ENCODE measurements around the gene SMAP2.
A peak's percentile ranks its signal among the peaks of the same experiment; 100 is the strongest.

The SMAP2 gene

DNA sequence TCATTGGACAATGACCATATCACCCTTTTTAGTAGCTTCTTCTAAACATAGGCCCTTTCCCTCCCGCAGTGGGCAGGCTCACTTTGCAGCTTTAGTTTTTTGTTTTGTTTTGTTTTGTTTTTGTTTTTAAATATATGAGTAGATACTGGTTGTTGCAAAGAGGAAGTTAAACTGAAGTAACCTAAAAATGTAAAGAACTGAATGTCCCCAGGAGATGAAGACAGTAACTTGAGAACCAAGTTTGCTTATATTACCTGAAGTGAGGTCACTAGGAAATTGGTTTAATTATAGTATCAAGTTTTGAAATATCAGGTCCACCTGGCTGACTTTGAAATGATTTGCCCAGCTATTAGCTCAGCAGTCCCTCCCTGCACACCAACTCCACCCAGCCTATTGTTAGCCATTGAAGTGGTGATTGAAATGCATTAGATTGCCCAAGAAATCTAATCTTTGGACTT lies 18.2 kb downstream of the SMAP2 start:
- DNase-seq = no peak

DNA sequence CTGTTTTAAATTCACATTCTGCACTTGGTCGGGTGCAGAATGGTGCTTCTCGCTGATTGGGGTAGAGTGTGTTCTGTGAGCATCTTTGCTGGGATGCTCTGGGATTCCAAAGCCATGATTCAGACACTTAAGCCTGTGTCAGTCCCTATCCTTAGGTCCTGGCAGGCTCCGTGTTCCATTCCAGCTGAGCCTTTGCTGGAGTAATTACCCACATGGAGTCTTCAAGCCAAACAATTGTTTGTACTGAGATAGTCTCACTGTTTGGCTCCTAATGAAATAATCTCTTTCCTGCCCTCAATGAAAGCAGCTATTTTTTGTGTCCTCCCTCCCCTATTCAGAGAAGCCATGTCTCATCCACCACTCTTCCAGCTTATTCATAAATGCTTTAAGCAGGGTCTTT lies 18.7 kb downstream of the SMAP2 start:
- peak; percentile 91 for DNase-seq

DNA sequence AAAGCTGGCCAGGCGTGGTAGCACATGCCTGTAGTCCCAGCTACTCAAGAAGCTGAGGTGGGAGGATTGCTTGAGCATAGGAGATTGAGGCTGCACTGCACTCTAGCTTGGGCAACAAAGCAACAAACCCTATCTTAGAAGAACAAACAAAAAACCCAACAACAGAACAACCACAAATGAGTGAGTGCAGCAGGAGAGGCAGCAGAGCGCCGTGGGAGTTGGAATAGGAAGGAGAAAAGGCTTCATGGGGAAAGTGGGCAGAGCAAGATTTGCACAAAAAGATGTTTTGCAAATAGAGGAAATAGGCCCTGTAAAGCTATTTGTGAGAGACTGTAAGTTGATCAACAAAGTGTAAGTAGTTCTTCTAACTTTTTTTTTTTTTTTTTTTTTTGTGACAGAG lies 19.6 kb downstream of the SMAP2 start:
- no peak for DNase-seq

DNA sequence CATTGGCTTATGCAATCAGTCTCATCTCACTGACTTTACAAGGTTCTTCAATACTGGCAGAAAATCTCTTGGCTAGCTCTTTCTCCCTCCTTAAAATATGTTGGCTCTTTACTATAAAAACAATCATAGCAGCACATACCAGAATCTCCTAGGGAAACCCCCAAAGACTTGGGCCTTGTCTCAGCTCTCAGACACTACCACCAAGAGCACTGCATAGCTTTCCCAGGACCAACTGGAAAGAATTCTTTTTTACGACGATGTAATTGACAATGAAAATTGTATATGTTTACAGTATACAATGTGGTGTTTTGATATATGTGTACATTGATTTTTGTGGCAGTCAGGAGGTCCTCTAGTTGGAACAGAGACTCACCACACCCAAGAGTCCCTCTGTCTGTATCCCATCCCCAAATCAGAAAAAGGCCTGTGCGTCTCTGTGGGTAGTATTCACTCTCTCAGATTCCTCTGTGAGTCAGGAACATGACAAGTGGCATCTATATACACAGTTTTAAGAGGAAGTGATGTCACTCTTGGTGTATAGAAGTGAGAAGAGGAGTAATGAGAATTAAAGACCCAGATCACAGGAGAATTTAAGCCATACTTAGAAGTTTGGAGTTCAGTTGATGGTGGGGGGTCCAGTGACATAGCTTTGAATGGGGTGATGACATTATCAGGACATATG lies 21.1 kb downstream of the SMAP2 start:
- DNase-seq = peak; percentile 61

DNA sequence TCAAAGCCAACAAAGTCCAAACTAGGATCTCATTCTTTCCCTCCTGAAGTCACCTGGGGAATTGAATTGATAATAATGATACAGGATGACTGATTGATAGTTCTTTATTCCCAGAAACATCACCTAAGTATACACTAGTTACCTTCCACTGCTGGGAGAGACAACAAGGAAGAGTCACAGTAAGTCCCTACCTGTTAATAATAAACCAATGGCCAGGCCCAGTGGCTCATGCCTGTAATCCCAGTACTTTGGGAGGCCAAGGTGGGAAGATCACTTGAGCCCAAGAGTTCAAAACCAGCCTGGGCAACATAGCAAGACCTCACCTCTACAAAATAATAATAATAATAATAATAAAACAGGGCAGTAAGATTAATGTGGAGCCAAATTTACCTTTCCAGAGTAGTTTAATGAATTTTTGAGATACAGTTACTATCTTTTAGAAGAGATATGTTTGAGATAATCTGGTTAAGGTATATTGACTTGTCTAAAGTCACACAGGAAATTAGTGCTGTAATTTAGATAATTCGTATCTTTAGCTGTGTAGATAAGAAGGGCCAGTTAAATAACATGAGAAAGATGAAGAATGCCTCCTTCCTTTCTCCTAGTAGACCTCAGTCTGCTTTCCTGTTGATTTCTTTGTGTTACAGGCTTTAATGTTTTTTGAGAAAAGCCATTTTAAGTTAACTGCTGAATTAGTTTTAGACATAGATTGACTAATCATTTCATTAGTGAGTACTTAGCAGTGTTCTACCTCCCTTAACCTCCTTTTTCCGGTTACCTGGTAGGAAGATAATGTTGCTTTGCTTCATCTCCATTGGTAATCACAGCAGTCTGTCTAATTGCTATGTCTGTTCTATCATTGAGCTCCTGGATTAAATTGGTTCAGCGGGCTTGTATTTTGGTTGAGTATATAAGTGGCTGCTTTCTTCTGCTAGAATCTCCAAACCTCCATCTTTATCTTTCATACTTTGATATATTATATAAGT lies 22.0 kb downstream of the SMAP2 start:
- DNase-seq = no peak

DNA sequence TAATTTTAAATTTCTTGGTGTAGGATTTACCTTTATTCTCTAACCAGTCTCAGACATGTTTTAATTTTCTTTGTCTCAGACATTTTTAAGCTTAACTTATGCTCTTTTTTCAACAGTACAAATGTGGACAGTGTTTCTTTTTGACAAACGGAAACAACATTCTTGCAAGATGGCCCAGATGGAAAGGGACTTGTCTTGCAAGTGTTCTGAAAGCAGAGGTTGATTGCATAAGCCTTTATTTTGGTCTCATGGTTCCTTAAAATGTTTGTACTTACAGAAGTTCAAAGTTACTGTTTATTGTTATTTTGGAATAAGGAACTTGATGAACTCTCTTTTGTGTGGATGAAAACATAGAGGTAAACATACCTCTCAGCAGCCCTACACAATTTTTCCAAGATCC lies 22.9 kb downstream of the SMAP2 start:
- no peak for DNase-seq

DNA sequence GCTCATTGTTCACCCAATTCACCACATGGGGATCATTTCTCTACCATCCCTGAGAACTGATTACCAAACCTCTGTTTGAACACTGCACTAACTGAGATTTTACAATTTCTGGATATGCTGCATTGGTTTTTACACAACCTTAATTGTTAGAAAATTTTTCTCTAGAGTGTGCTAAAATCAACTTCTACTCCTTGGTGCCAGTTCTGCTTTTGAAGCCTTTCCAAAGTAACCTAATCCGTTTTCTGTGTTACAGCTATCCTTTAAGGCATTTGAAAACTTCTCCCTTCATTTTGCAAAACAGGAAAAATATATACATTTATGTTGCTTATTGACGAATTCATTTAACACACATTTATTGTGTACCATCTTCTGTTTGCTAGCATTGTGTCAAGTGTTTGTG lies 23.7 kb downstream of the SMAP2 start:
- no peak for DNase-seq

DNA sequence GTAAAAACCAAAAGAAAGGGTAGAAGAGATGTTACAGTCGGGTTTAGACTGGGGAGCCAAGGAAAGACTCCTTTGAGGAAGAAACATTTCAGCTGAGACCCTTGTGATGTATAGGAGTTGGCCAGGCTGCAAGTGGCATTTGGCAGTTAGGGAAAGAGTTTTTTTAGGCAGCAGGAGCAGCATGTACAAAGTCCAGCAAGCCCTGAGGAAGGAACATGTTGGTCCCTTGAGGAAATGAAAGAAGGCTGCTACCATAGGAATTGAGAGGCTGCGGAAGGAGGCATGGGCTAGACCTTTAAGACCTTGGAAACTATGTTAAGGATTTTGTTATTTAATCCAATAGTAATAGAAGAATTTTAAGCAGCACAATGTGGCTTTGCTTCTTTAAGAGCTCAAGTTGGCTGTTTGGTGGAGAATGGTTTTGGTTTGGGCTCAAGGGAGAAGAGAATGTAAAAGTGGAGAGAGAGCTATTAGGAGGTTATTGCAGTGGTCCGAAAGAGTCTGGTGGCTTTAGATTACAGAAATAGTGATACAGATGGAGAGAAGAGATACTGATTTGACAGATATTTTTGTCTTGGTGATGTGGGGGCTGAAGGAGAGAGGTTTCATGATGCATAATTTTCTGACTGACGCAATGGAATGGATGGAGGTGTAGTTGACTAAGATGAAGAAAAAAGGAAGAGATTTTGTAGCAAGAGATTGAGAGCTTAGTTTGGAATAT lies 26.6 kb downstream of the SMAP2 start:
- no peak for DNase-seq

DNA sequence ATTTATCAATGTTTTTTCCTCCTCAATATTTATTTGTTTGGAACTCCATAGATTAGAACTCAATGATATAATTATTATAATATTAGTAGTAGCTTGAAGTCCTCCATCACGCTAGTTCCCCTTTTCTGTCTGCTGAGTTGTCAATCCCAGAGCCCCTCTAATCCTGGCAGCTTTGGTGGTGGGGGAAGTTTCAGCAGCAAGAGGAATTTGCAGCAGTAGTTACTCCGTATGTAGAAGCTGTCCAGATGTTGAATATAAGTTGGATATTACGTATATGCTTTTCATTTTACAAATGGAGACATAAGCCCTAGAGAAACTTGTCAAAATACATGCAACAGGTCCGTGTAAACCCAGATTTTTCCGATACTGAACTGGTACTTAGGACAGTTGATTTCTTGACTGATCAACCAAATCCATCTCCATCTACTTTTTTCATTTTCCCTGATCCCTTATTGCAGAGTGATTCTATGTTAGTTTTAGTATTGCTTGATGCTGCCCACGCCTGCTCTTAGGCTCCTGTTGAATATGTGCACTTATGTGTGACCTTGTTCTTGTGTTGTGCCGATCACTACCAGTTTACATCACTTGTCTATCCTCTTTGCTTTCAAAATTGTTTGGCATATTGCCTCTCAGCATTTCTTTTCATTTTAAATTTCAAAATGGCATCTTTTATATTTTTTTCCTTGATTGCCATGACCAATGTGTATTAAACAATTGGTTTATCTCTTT lies 28.1 kb downstream of the SMAP2 start:
- DNase-seq = no peak

DNA sequence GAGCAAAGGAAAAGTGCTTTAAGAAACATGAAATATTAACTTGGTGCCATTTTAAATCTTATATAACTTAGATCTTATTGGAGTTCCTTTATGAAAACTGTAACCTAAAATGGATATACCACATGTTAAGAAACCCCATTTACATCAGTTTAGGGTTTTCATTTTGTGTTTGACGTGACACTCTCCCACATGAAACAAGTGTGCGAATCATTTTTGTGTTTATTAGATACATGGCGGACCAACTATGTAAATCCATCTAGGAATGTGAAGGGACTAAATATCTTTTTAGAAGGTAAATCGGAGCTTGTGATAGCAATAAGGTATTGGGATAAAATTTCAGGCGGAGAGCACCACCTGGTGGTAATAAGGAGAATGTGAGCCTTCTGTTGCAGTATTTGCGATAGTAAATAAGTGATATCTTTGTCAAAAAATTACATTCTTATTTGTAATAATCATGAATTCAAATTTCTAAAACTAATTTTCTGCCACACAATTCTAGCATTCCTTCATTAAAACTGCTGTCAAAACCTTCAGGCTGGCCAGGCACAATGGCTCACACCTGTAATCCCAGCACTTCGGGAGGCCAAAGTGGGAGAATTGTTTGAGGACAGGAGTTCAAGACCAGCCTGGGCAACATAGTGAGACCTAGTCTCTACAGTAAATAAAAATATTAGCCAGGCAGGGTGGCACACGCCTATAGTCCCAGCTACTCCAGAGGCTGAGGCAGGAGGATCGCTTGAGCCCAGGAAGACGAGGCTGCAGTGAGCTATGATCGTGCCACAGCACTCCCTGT lies 31.3 kb downstream of the SMAP2 start:
- peak; percentile 67 for DNase-seq

DNA sequence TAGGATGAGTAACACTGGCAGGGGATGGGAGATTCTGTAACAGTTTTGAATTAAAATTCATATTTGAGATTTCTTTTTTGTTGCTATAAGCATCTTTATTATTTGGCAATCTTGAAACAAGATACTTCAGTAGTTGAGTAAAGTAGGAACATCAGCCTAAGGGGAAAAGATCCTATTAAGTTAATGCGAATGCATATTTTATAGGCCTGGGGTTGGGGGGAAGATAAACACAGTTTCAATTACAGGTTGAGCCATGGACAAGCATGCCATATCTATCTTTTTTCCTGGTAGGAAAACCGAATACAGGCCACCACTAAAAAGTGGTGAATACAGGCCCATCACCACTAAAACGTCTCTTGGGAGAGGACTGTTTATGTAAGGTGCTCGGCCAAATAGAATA lies 32.3 kb downstream of the SMAP2 start:
- DNase-seq = no peak

DNA sequence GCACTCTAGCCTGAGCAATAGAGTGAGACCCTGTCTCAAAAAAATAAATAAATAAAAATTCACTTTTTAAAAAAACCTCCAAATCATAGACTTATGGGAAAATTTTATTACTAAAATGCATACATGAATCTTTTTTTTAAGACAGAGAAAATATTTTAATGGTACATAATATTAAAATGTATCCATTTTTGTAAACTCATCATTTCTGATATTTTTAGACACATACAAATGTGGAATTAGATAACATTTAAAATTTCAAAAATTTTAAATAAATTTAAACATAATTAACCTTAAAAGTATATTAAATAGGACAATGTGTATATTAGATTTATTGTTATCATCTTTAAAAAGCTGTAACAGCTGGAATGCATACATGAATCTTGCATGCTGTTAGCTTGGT lies 33.9 kb downstream of the SMAP2 start:
- DNase-seq = no peak

DNA sequence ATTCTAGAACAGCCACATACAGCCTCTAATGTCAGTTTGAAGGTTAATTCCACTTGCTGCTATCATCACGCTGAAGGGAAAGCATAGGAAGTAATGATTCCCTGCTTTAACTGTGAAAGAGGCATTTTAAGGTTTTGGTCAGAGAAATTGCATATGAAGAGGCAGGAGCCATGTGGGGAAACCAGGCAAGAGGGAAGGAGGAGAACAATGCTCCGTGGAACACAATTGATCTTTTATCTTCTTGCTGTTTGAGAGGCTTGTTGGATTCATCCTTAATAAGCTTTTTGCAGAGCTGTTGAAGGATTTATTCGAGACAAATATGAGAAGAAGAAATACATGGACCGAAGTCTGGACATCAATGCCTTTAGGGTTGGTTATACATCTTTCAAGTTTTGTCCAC lies 35.9 kb downstream of the SMAP2 start:
- DNase-seq = no peak

DNA sequence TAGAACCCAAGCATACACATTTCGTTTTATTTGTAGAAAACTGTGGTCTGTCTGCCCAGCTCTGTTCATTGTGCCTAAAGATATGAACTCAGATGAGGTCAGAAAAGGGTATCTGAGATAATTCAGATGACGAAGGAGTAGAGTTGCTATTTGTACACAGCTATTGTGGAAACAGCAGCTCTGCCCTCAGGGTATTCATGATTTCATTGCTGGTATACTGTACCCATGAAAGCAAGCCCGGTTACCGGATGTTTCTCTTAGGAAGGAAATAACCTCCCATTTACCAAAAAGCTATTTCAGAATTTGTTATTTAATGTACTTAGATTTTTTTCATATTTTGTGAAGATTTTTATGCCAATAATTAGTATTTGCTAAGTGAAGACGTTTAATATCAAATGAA lies 37.8 kb downstream of the SMAP2 start:
- no peak for DNase-seq

DNA sequence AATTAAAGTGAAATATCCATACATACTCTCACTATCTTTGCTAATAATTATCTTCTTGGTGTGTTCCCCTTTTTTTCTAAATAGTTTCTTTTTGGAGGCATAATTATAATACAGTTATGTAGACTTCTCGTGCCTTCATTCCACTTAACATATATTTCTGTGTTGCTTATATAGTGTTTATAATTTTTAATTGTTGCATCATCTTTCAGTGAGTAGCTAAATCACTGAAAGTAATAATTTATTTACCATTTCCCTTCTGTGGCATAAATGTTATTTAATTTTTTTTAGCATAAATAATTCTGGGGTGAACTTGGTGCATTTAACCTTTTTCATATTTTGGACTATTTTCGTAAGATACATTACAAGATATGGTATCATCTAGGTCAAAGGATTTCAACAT lies 38.3 kb downstream of the SMAP2 start:
- DNase-seq = no peak

DNA sequence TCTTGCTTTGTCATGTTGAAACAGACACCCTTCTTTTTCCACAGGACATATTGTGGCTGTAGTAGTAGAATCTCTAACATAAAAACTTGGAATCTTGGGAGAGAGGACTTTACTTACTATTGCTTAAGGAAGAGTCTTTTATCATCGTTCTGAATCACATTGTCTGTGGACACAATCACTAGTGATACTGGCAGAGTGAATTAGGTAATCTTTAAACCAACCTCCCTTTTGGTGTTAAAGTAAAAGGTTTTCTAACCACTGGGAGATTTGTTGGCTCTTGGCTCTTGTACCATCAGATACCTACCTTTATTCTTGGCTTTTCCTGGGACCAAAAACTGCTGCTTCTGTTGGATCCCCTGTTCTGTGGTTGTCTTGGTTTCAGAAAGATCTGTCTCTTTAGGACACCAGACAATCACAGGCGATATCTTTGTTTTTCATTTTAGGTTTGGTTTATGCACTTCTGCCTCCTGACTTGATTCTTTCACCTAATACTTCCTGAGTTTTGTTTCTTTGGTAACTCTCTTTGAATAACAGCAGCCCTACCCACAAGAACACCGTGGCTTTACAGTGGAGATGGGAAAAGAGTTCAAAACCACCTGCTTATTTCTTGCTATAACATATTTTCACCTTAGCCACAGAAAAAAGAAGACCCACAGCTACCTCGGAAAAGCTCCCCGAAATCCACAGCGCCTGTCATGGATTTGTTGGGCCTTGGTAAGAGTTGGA lies 40.2 kb downstream of the SMAP2 start:
- no peak for DNase-seq

DNA sequence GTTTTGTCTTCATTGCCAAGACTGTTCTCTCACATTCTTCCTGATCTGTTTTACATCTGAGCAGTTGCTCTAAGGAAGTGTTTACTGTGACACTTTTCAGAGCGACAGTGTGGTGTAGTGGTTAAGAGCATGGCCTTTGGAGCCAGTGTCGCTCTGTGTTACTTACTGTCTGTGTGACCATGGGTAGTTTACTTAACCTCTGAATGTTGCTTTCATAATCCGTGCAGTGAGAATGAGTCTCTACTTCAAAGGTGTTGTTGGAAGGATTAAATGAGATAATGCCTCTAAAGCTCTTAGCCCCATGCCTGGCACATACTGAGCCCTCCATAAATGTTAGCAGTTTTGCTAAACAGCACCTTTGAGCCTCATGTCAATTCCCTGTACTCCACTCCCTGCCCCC lies 40.8 kb downstream of the SMAP2 start:
- no peak for DNase-seq

DNA sequence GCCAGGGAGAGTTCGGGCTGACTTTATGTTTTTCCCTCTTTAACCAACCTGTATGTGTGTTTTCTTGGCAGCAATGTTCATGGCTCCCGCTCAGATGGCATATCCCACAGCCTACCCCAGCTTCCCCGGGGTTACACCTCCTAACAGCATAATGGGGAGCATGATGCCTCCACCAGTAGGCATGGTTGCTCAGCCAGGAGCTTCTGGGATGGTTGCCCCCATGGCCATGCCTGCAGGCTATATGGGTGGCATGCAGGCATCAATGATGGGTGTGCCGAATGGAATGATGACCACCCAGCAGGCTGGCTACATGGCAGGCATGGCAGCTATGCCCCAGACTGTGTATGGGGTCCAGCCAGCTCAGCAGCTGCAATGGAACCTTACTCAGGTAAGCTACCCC lies 43.2 kb downstream of the SMAP2 start:
- DNase-seq = no peak

DNA sequence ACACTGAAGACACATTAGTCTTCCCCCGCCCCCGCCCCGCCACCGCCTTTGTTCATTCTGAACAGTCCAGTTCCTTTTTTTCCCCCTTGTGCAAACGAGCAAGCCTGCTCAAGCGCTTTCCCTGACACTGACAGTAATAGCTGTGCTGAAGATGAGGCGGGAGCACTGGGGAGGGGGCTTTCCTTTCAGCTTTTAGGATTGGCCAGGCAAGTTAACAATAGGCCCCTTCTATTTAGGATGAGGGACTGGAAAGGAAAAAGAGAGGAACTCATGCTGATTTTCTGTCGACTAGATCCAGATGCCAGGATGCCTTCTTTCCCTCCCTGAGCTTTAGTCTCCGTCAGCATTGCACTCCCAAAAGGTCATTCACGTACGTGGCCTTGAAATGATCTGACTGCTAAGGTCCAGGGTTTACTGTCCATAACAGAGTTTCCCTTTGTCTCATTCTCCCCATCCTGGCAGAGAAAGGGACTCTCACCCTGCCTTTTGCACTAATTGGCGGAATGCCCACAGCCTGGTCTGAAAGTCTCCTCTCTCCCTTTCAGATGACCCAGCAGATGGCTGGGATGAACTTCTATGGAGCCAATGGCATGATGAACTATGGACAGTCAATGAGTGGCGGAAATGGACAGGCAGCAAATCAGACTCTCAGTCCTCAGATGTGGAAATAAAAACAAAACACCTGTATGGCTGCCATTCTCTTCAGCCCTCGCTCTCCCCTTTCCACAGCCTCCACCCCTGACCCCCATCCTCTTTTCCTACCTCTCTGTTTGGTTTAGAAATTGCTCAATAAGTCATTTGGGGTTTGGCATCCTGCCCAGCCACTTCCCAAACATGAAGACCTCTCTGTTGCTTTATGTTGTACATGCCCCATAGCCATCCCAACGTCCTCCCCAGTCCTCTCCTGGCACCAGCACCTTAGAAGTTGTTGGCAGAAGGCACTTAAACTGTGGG lies 48.2 kb downstream of the SMAP2 start:
- peak; percentile 30 for DNase-seq

DNA sequence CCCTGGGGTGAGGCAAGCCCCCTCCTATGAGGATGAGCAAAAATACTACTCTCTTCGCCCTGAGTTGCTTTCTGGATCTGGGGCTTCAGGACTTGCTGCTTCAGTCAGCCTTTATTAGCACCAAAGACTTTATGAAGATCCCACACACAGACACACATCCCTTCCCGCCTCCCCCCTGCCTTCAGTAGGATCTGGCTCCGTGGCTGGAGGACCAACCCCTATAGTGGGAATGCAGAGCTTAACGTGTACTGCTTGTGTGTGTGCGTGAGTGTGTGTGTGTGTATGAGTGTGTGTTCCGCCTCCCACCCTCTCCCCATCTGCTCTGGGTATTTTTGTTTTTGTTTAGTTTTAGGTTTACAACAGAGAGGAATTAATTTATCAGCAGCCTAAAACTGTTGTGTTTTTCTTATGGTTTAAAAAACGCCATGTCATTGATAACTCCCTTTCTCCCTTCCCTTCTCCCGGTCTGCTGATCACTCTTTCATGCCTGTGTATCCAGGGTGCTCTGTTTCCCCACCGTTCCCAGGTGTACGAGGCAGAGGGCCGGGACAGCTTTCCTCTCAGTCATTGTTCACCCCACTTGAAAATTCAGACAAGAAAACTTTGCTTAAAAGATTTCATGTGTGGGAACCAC lies 49.2 kb downstream of the SMAP2 start:
- no peak for DNase-seq

Data from EL (cell line).